ENCODE data around the gene EN2.

GRCh38 chr7:155422151-155422550 is 35.8 kb upstream of the EN2 start:
- TF ChIP-seq EZH2 (IDR thresholded peaks at IDR 0.05; ENCODE audit: borderline replicate concordance, low read depth, low read length, severe bottlenecking) (no peak), CTCF (IDR thresholded peaks at IDR 0.05; ENCODE audit: borderline replicate concordance, extremely low read depth, low read length, poor library complexity, severe bottlenecking) (no peak)

Measured in DND-41 (cell line).